ENCODE results near the gene FAM193A. TPM values are rescaled to one million over a fixed set of nuclear protein-coding genes. Genes with fewer than 3 reads are reported as not detected.
A peak's percentile ranks its signal among the peaks of the same experiment; 100 is the strongest.
"Not testable (repeated sequence)": the region's sequence is repeated elsewhere in the genome, so short reads cannot be mapped to it uniquely, and the experiment has no call there.

The FAM193A gene
- total and polyA plus RNA-seq, 11 donors, result 9.7 to 21.0 (median 16.3) TPM

GRCh38 chr4:2588259-2588658 is 51.8 kb downstream of the FAM193A start:
- no peaks in the 10 kb centered on the region for H3K36me3 ChIP-seq
- ATAC-seq, result no peak
- 76 to 84% (median 81%) methylated on average over 3 of the region's 3 CpGs for WGBS, 4 donors
- H3K27ac ChIP-seq, result no peak overlapping the region
- DNase-seq, result no peak
- H3K27me3 ChIP-seq, result no peaks in the 10 kb centered on the region
- H3K4me1 ChIP-seq, result peaks cover 12 to 79% (median 64%) of the 10 kb centered on the region in 12 donors
- intact Hi-C loops (cut with DNase I), result no loop called here
- no peak overlapping the region for H3K4me3 ChIP-seq
- TF ChIP-seq, protein P1, sequence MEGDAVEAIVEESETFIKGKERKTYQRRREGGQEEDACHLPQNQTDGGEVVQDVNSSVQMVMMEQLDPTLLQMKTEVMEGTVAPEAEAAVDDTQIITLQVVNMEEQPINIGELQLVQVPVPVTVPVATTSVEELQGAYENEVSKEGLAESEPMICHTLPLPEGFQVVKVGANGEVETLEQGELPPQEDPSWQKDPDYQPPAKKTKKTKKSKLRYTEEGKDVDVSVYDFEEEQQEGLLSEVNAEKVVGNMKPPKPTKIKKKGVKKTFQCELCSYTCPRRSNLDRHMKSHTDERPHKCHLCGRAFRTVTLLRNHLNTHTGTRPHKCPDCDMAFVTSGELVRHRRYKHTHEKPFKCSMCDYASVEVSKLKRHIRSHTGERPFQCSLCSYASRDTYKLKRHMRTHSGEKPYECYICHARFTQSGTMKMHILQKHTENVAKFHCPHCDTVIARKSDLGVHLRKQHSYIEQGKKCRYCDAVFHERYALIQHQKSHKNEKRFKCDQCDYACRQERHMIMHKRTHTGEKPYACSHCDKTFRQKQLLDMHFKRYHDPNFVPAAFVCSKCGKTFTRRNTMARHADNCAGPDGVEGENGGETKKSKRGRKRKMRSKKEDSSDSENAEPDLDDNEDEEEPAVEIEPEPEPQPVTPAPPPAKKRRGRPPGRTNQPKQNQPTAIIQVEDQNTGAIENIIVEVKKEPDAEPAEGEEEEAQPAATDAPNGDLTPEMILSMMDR (IDR thresholded peaks at IDR 0.05), result no peak
- no peak for TF ChIP-seq POLR2A (IDR thresholded peaks at IDR 0.05)
- no peaks in the 10 kb centered on the region for H3K9me3 ChIP-seq

DNA sequence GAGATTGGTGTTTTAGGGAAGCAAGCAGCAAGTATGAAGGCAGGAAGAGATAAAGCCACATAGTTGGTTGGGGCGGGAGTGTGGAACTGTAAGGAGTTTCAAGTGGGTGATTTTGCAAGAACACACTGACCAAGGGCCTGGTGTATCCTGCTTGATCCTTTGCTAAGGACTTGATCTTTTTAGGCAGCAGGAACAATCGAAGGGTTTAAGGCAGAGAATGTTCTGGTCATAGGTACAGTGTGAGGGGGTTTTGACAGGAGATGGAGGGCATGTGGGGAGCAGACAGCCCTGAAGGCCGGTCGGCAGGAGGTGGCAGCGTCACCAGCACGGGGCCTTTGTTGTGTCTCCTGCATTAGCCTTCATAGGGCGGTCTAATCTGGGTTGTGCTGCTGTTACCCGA is 54.7 kb downstream of the FAM193A start:
- peak; percentile 24 to 79 (median 60) for ATAC-seq
- Histone ChIP-seq H3K4me3 (no peak overlapping the region), H3K4me1 (peaks cover 12 to 94% (median 69%) of the 10 kb centered on the region in 12 donors), H3K27me3 (no peaks in the 10 kb centered on the region), H3K9me3 (no peaks in the 10 kb centered on the region), H3K36me3 (peaks cover 0 to 5% (median 1%) of the 10 kb centered on the region in 9 donors), H3K27ac (peak overlapping the region in 5 of 12 donors; percentile 3 to 49 (median 23))
- intact Hi-C loops (cut with DNase I), result no loop called here
- 35 to 42% (median 38%) methylated on average over 8 of the region's 8 CpGs for WGBS, 4 donors
- no peak for DNase-seq
- TF ChIP-seq, protein P1 (IDR thresholded peaks at IDR 0.05), result no peak
- TF ChIP-seq POLR2A (IDR thresholded peaks at IDR 0.05), result no peak

- H3K4me3 ChIP-seq; H3K27me3 ChIP-seq; DNase-seq; ATAC-seq; H3K27ac ChIP-seq; H3K9me3 ChIP-seq; intact Hi-C loops (cut with DNase I): not testable (repeated sequence)
- Histone ChIP-seq H3K36me3 (peaks cover 0 to 12% (median 8%) of the 10 kb centered on the region in 9 donors), H3K4me1 (peaks cover 12 to 93% (median 71%) of the 10 kb centered on the region in 12 donors)
- 90 to 93% (median 91%) methylated on average over 12 of the region's 12 CpGs for WGBS, 4 donors
Measured at GRCh38 chr4:2592014-2592413, 55.6 kb downstream of the FAM193A start.

- Histone ChIP-seq H3K36me3 (peaks cover 0 to 13% (median 8%) of the 10 kb centered on the region in 9 donors), H3K27ac (no peak overlapping the region), H3K27me3 (no peaks in the 10 kb centered on the region), H3K4me3 (no peak overlapping the region), H3K4me1 (peaks cover 12 to 93% (median 70%) of the 10 kb centered on the region in 12 donors), H3K9me3 (no peaks in the 10 kb centered on the region)
- peak in 1 of 4 donors; percentile 20 for ATAC-seq
- intact Hi-C loops (cut with DNase I), result no loop called here
- TF ChIP-seq, protein P1 (IDR thresholded peaks at IDR 0.05), result no peak
- TF ChIP-seq POLR2A (IDR thresholded peaks at IDR 0.05), result no peak
- no peak for DNase-seq
- WGBS, 4 donors, result 61 to 69% (median 66%) methylated on average over 6 of the region's 6 CpGs
Measured at GRCh38 chr4:2592572-2592971, 56.1 kb downstream of the FAM193A start.

DNA sequence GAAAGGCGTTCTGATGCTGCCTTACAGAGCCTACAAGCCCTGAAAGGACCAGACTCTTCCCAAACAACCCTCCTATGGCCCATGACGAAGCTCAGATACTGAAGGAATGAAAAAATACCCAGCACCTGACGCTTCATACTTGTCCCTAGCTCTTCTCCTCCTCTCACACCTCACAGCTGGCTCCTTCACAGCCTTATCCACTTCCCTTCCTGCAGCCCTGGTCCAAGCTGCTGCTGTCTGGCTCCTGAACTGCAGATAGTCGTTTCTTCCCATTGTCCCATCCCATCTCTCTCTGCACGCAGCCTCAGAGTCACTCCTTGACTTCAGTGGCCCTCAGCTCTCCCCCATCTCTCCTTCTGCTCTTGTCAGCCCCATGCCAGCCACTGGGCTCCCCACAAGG is 56.6 kb downstream of the FAM193A start:
- intact Hi-C loops (cut with DNase I), result no loop called here
- no peaks in the 10 kb centered on the region for H3K27me3 ChIP-seq
- DNase-seq, result no peak
- H3K4me1 ChIP-seq, result peaks cover 12 to 93% (median 70%) of the 10 kb centered on the region in 12 donors
- H3K36me3 ChIP-seq, result peaks cover 0 to 13% (median 8%) of the 10 kb centered on the region in 9 donors
- no peak for TF ChIP-seq POLR2A (IDR thresholded peaks at IDR 0.05)
- TF ChIP-seq, protein P1 (IDR thresholded peaks at IDR 0.05), result no peak
- H3K4me3 ChIP-seq, result no peak overlapping the region
- WGBS, 4 donors, result 54 to 62% (median 55%) methylated on average over 5 of the region's 5 CpGs
- no peak for ATAC-seq
- no peak overlapping the region for H3K27ac ChIP-seq
- H3K9me3 ChIP-seq, result no peaks in the 10 kb centered on the region
